Vagina (tissue), 2 donors: ENCODE data around the gene RINL. TPM values are rescaled to one million over a fixed set of nuclear protein-coding genes. Genes with fewer than 3 reads are reported as not detected.

Experiments
- DNase-seq, 2 donors: peaks; one replicate each; pipeline ENCODE4 v3.0.0-alpha.2; 2017; ENCODE audit errors: extremely low spot score in 2 of 2
- H3K27ac ChIP-seq: fragments of 200-600 bp; sonication (generic); one replicate; pipeline ENCODE4 v1.5.1; 2019
- H3K27me3 ChIP-seq: fragments of 200-600 bp; sonication (generic); one replicate; pipeline ENCODE4 v1.5.1; 2019
- H3K36me3 ChIP-seq, 2 donors: fragments of 200-600 bp; sonication (generic); one replicate each; pipeline ENCODE4 v1.5.1; 2017 to 2019
- H3K4me1 ChIP-seq: fragments of 200-600 bp; sonication (generic); one replicate; pipeline ENCODE4 v1.5.1; 2019
- H3K4me3 ChIP-seq, 2 donors: fragments of 200-600 bp; sonication (generic); 1 replicate in 1 of 2; 2 replicates in 1 of 2; pipeline ENCODE4 v1.5.1; 2016 to 2019
- H3K9me3 ChIP-seq: fragments of 200-600 bp; sonication (generic); one replicate; pipeline ENCODE4 v1.5.1; 2019
- POLR2A ChIP-seq, 2 donors: fragments of 450-650 bp; IDR thresholded peaks; one replicate each; pipeline ENCODE4 v1.6.1; 2017; ENCODE audit warnings: antibody characterized with exemption in 2 of 2, mild to moderate bottlenecking in 2 of 2, moderate library complexity in 2 of 2
- POLR2AphosphoS5 ChIP-seq, 2 donors: sonication (generic); formaldehyde crosslinking; IDR thresholded peaks; one replicate each; pipeline ENCODE4 v1.9.0; 2017; ENCODE audit warnings: antibody characterized with exemption in 2 of 2, mild to moderate bottlenecking in 2 of 2, low read depth in 1 of 2; ENCODE audit not compliant: insufficient read depth in 1 of 2
- intact Hi-C: fragments of 100-400 bp; cut with DNase I; formaldehyde crosslinking; loops from one replicate; pipeline ENCODE4 v1.15.1; 2023
- total RNA-seq: library from RNA; depleted of rRNA; stranded (reverse); fragments of >200 nt; gene quantifications from one replicate; pipeline ENCODE4 v1.2.3, GENCODE V29; 2016
- TF ChIP-seq, protein P1 (sequence below), 3 experiments: fragments of 450-650 bp in 2 of 3; fragments of 200-600 bp in 1 of 3; sonication (generic) in 1 of 3; IDR thresholded peaks; one replicate each; pipeline ENCODE4 v1.5.1; 2017 to 2019; ENCODE audit warnings: antibody characterized with exemption in 3 of 3, mild to moderate bottlenecking in 2 of 3, moderate library complexity in 2 of 3

RINL gene, protein sequence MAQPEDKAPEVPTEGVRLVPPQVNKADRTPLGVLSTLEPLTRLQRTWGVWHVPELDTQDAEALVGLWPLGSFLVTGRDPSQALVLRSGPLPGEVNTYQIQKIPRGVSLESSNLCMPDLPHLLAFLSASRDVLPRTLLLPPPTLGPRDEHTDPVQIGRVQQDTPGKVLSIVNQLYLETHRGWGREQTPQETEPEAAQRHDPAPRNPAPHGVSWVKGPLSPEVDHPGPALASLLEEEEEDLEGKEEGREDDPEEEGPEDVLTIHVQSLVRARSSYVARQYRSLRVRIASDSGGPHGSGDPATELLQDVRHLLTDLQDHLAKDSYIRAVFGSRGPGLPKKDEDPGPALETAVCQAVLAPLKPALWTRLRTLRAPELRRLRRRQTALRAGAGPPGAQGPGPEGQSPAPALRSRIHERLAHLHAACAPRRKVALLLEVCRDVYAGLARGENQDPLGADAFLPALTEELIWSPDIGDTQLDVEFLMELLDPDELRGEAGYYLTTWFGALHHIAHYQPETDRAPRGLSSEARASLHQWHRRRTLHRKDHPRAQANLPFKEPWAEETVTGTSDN
- total RNA-seq: 7.4 TPM

DNA sequence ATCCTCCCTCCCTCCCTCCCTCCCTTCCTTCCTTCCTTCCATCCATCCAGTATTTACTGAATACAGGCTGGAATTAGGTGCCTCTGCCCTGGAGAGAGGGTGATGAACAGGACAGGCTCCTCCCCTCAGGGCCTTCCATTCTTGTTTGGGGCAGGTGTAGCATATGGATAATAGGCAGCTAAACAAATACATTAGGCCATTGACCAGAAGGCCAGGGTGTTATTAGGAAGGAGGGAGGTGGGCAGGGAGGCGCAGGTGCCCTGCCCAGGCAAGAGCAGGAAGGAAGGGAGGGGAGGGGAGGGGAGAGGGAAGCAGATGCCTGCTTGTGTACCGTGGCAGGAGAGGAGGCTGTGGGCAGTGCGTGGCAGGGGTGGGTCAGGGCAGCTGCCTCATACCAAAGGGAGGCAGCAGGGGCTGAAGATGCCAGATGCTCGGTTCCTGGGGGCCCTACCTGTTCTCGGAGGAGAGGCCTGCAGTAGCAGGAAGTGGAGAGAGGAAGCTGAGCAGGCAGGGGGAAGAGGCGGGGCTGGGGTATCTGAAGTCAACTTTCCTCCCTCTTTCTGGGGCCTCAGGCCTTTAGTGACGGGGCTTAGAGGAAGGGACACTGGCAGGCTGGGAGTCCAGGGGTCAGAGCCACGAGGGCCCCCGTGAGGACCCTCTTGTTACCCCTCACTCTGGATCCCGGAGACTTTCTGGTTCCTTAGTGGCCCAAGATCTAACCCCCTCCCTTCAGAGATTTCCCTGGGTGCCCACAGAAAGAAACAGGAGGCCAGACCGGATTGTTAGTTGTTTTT, at the start of gene RINL:
Gene RINL, minus strand, starts transcription at position 495 of the 794 bp plus-strand sequence. CDS start 1,533 bp downstream, outside the sequence.
- Histone ChIP-seq H3K36me3 (peaks cover 0 to 20% of the 10 kb centered on the region in 2 donors), H3K27ac (peak within 1 kb of the TSS; percentile 45), H3K4me1 (peaks cover 6% of the 10 kb centered on the region), H3K4me3 (no peak within 1 kb of the TSS), H3K27me3 (no peaks in the 10 kb centered on the region), H3K9me3 (no peaks in the 10 kb centered on the region)
- TF ChIP-seq POLR2AphosphoS5 (IDR thresholded peaks at IDR 0.05; ENCODE audit: insufficient read depth in 1 of 2, low read depth in 1 of 2): peak in 1 of 2 donors; percentile 30
- TF ChIP-seq, protein P1, sequence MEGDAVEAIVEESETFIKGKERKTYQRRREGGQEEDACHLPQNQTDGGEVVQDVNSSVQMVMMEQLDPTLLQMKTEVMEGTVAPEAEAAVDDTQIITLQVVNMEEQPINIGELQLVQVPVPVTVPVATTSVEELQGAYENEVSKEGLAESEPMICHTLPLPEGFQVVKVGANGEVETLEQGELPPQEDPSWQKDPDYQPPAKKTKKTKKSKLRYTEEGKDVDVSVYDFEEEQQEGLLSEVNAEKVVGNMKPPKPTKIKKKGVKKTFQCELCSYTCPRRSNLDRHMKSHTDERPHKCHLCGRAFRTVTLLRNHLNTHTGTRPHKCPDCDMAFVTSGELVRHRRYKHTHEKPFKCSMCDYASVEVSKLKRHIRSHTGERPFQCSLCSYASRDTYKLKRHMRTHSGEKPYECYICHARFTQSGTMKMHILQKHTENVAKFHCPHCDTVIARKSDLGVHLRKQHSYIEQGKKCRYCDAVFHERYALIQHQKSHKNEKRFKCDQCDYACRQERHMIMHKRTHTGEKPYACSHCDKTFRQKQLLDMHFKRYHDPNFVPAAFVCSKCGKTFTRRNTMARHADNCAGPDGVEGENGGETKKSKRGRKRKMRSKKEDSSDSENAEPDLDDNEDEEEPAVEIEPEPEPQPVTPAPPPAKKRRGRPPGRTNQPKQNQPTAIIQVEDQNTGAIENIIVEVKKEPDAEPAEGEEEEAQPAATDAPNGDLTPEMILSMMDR (IDR thresholded peaks at IDR 0.05): no peak
- intact Hi-C loops: no loop called here
- no peak for DNase-seq

DNA sequence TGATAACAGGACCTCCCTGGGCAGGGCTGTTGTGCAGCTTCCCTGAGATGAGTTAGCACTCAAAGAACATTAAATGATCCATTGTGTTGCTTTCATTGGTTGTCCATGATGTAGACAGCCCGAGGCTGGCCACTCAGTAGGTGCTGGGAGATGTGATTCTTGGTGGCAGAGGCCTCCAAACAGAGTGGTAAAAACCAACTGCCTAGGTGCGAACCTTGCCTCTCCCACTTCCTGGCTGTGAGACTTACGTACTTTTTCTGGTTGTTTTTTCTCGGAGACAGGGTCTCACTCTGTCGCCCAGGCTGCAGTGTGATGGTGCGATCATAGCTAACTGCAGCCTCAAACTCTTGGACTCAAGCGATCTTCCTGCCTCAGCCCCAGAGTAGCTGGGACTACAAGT, 46.3 kb upstream of the RINL start:
- no peak for DNase-seq
- H3K27ac ChIP-seq: no peak overlapping the region
- H3K4me1 ChIP-seq: peaks cover 2% of the 10 kb centered on the region
- intact Hi-C loops: no loop called here
- H3K27me3 ChIP-seq: no peaks in the 10 kb centered on the region
- H3K36me3 ChIP-seq: peaks cover 0 to 24% of the 10 kb centered on the region in 2 donors
- TF ChIP-seq, protein P1 (IDR thresholded peaks at IDR 0.05): no peak
- TF ChIP-seq POLR2AphosphoS5 (IDR thresholded peaks at IDR 0.05; ENCODE audit: insufficient read depth in 1 of 2, low read depth in 1 of 2): no peak
- no peak for TF ChIP-seq POLR2A (IDR thresholded peaks at IDR 0.05)
- H3K9me3 ChIP-seq: no peaks in the 10 kb centered on the region
- H3K4me3 ChIP-seq: no peak overlapping the region

DNA sequence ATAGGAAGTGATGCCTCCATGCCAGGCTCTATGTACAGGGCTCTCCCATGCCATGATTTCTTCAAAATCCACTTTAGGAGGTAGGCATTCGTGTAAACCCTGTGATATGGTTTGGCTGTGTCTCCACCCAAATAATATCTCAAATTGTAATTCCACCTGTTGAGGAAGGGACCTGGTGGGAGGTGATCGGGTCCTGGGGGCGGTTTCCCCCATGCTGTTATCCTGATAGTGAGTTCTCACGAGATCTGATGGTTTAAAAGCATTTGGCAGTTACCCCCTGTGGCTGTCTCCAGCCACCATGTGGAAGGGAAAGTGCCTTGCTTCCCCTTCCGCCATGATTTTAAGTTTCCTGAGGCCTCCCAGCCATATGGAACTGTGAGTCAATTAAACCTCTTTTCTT, 44.4 kb upstream of the RINL start:
- Histone ChIP-seq H3K9me3 (no peaks in the 10 kb centered on the region), H3K36me3 (peaks cover 0 to 24% of the 10 kb centered on the region in 2 donors), H3K4me1 (no peaks in the 10 kb centered on the region), H3K27me3 (no peaks in the 10 kb centered on the region), H3K27ac (no peak overlapping the region), H3K4me3 (no peak overlapping the region)
- TF ChIP-seq POLR2A (IDR thresholded peaks at IDR 0.05): no peak
- TF ChIP-seq, protein P1 (IDR thresholded peaks at IDR 0.05): no peak
- no peak for TF ChIP-seq POLR2AphosphoS5 (IDR thresholded peaks at IDR 0.05; ENCODE audit: insufficient read depth in 1 of 2, low read depth in 1 of 2)
- DNase-seq: no peak
- intact Hi-C loops: no loop called here

DNA sequence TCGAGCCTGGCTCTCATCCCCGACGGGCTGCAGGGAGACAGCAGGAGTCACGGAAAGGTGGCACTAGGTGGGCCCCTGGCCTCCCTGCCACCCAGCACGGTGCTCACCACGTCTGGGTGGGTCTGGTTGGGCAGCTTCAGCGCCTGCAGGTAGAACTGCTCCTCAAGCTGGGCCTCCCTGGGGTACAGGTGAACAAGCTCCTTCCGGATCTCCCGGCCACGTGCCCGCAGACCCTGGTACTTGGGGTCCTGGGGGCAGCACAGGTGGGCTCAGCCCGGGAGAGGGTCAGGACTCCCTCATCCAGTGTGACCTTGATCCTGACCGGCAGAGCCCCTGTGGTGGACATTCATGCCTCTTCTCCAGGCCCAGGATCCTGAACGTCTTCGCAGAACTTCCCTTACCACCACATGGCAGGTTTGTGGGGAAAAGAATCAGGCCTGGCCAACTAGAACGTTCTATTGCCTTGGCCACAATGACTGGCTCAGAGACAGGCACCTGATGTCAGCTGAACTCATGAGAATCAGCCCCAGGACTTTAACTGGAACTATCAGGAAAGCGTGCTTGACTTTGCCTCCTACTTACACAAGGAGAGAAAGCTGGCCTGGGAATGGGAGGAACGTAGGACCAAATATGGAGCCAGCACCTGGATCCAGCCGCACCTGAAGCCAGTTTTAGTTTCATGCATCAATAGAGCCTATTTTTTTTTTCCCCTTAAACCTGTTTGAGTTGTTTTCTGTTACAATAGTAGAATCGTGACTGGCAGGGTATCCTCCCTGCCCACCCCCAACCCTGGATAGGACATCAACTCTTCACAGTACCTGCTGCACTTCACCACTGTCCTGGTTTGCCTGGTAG, 43.6 kb upstream of the RINL start:
- Histone ChIP-seq H3K36me3 (peaks cover 0 to 24% of the 10 kb centered on the region in 2 donors), H3K4me1 (no peaks in the 10 kb centered on the region), H3K27me3 (no peaks in the 10 kb centered on the region), H3K27ac (no peak overlapping the region), H3K9me3 (no peaks in the 10 kb centered on the region), H3K4me3 (no peak overlapping the region)
- TF ChIP-seq POLR2AphosphoS5 (IDR thresholded peaks at IDR 0.05; ENCODE audit: insufficient read depth in 1 of 2, low read depth in 1 of 2) (no peak), POLR2A (IDR thresholded peaks at IDR 0.05) (no peak)
- TF ChIP-seq, protein P1 (IDR thresholded peaks at IDR 0.05): no peak
- DNase-seq: no peak
- intact Hi-C loops: no loop called here
